Suprapubic skin (tissue), 4 donors: ENCODE data around the gene KRTAP4-4. TPM values are rescaled to one million over a fixed set of nuclear protein-coding genes. Genes with fewer than 3 reads are reported as not detected.
"Not testable (repeated sequence)": the region's sequence is repeated elsewhere in the genome, so short reads cannot be mapped to it uniquely, and the experiment has no call there.

Source experiments
- DNase-seq, 2 donors: peaks; one replicate each; pipeline ENCODE4 v3.0.0-alpha.2; 2019; ENCODE audit warnings: low spot score in 2 of 2
- H3K27ac ChIP-seq: fragments of 200-600 bp; sonication (generic); one replicate; pipeline ENCODE4 v1.5.1; 2019
- H3K27me3 ChIP-seq: fragments of 200-600 bp; sonication (generic); one replicate; pipeline ENCODE4 v1.5.1; 2019
- H3K36me3 ChIP-seq: fragments of 200-600 bp; sonication (generic); one replicate; pipeline ENCODE4 v1.5.1; 2019
- H3K4me1 ChIP-seq: fragments of 200-600 bp; sonication (generic); one replicate; pipeline ENCODE4 v1.5.1; 2019
- H3K4me3 ChIP-seq: fragments of 200-600 bp; sonication (generic); one replicate; pipeline ENCODE4 v1.5.1; 2019; ENCODE audit warnings: mild to moderate bottlenecking
- H3K9me3 ChIP-seq: fragments of 200-600 bp; sonication (generic); one replicate; pipeline ENCODE4 v1.5.1; 2019
- EP300 ChIP-seq: sonication (generic); formaldehyde crosslinking; IDR thresholded peaks from one replicate; pipeline ENCODE4 v1.6.1; 2017; ENCODE audit warnings: antibody characterized with exemption
- POLR2A ChIP-seq, 2 donors: fragments of 450-650 bp; IDR thresholded peaks; one replicate each; pipeline ENCODE4 v1.6.1; 2017; ENCODE audit warnings: antibody characterized with exemption in 2 of 2, mild to moderate bottlenecking in 2 of 2, moderate library complexity in 2 of 2
- POLR2AphosphoS5 ChIP-seq, 3 donors: sonication (generic); formaldehyde crosslinking; IDR thresholded peaks; one replicate each; pipeline ENCODE4 v1.6.1; 2017; ENCODE audit warnings: antibody characterized with exemption in 3 of 3
- WGBS: methylation state at CpG from one replicate; pipeline ENCODE4 v1.1.5; 2018; 5-methylcytosine and 5-hydroxymethylcytosine counted together
- total RNA-seq, 4 donors: library from RNA; depleted of rRNA; stranded (reverse); fragments of >200 nt; gene quantifications; one replicate each; pipeline ENCODE4 v1.1.0, GENCODE V29; 2016
- TF ChIP-seq, protein P1 (sequence below), 2 donors: fragments of 200-600 bp in 1 of 2; fragments of 450-650 bp in 1 of 2; sonication (generic) in 1 of 2; IDR thresholded peaks; one replicate each; pipeline ENCODE4 v1.5.1; 2016 to 2019; ENCODE audit warnings: antibody characterized with exemption in 2 of 2, mild to moderate bottlenecking in 1 of 2, moderate library complexity in 1 of 2

KRTAP4-4 gene
- total RNA-seq, 4 donors from 2014 or later: 7.7 to 81.7 (median 24.6) TPM; not detected in 1

DNA sequence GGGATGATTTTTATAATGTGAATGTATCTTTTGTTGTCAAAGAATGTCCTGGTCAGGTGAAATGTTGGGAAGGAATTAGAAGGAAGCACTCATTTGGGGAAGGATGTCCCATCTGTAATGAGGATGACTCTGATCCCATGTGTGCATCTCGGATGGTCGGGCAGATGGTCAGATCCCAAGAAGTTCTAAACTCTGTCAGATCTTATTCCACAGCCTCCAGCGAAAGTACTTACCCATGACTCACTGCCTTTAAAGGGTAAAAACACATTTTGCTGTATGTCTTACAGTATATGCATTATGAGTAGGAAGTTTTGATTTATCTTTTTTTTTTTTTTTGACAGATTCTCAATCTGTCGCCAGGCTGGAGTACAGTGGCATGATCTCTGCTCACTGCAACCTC is 41.8 kb downstream of the KRTAP4-4 start:
- TF ChIP-seq EP300 (no peak), POLR2AphosphoS5 (IDR thresholded peaks at IDR 0.05) (no peak)
- no peak for DNase-seq
- 59% methylated on average over 4 of the region's 4 CpGs for WGBS
- Histone ChIP-seq H3K4me3 (no peak overlapping the region), H3K27ac (no peak overlapping the region), H3K4me1 (no peaks in the 10 kb centered on the region), H3K9me3 (no peaks in the 10 kb centered on the region), H3K36me3 (no peaks in the 10 kb centered on the region), H3K27me3 (peaks cover 9% of the 10 kb centered on the region)

DNA sequence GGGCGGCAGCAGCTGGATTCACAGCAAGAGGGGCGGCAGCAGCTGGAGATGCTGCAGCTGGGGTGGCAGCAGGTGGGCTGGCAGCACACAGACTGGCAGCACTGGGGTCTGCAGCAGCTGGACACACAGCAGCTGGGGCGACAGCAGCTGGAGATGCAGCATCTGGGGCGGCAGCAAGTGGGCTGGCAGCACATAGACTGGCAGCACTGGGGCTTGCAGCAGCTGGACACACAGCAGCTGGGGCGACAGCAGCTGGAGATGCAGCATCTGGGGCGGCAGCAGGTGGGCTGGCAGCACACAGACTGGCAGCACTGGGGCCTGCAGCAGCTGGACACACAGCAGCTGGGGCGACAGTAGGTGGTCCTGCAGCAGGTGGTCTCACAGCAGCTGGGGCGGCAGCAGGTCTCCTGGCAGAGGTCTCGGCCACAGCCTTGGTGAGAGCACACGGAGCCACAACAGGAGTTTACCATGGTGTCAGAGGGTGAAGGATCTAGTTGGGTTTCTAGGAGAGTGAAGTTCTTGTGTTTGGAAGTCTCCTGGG is 42.6 kb downstream of the KRTAP4-4 start, which contains the start of gene KRTAP4-11:
Gene KRTAP4-11 (minus strand): TSS at position 528 of the 541 bp plus-strand sequence. CDS start 58 bp downstream, at position 470.
- H3K4me1 ChIP-seq, H3K4me3 ChIP-seq, H3K9me3 ChIP-seq, DNase-seq, H3K27me3 ChIP-seq, H3K36me3 ChIP-seq, H3K27ac ChIP-seq: not testable (repeated sequence)
- WGBS: 76% methylated on average over 8 of the region's 10 CpGs

DNA sequence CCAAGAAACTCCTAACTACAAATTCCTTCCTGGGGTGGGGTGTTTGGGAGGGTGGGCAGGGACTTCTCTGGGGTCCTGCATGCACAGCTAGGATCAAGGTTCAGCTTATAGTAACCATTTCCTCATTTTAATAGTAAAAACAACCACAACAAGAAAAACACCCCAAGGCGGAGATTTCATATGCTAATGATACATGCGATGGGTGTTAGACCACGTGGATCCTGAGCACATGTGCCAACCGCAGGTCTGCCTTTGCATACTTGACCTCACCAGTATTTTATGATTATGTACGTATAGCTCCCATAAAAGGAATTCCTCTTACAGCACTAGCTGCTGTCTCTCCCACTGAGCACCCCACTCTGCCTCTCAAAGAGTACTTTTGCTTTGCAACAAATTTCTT is 44.3 kb downstream of the KRTAP4-4 start:
- TF ChIP-seq EP300 (no peak), POLR2A (IDR thresholded peaks at IDR 0.05) (no peak), POLR2AphosphoS5 (IDR thresholded peaks at IDR 0.05) (no peak)
- TF ChIP-seq, protein P1, sequence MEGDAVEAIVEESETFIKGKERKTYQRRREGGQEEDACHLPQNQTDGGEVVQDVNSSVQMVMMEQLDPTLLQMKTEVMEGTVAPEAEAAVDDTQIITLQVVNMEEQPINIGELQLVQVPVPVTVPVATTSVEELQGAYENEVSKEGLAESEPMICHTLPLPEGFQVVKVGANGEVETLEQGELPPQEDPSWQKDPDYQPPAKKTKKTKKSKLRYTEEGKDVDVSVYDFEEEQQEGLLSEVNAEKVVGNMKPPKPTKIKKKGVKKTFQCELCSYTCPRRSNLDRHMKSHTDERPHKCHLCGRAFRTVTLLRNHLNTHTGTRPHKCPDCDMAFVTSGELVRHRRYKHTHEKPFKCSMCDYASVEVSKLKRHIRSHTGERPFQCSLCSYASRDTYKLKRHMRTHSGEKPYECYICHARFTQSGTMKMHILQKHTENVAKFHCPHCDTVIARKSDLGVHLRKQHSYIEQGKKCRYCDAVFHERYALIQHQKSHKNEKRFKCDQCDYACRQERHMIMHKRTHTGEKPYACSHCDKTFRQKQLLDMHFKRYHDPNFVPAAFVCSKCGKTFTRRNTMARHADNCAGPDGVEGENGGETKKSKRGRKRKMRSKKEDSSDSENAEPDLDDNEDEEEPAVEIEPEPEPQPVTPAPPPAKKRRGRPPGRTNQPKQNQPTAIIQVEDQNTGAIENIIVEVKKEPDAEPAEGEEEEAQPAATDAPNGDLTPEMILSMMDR (IDR thresholded peaks at IDR 0.05): no peak
- Histone ChIP-seq H3K27ac (no peak overlapping the region), H3K4me3 (no peak overlapping the region), H3K9me3 (no peaks in the 10 kb centered on the region), H3K27me3 (peaks cover 9% of the 10 kb centered on the region), H3K36me3 (no peaks in the 10 kb centered on the region), H3K4me1 (no peaks in the 10 kb centered on the region)
- no peak for DNase-seq
- 23% methylated on average over 4 of the region's 5 CpGs for WGBS

DNA sequence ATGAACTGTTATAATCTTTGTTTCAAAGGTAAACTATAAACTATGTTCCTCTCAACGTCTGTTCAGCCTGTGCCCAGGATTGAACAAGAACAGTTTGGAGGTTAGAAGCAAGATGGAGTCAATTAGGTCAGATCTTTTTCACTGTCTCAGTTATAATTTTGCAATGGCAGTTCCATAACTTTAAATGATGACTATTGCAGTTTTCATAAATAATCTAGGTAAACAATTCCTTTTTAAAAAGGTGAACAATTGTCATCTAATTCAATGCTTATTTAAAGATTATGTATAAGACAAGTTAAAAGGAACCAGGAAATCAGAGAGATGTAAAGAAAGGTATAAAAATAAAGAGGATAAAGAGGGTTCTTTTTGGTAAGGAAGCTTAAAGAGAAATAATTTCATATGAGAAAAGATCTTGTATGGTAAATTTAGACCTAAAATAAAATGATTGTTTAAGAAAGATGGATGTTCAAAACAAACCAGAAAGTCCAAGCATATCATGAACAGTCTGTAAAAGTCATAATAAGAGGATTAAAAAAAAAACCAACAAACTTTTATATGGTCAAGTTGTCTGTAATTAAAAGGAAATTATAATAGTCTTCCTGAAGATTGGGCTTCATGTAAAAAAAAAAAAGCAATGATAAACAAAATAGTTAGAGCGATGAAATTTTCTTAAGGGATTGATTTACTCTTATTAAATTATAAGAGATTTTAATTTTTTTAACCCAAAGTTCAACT is 49.2 kb downstream of the KRTAP4-4 start:
- no peak for DNase-seq
- Histone ChIP-seq H3K27ac (no peak overlapping the region), H3K4me1 (no peaks in the 10 kb centered on the region), H3K36me3 (no peaks in the 10 kb centered on the region), H3K4me3 (no peak overlapping the region), H3K9me3 (no peaks in the 10 kb centered on the region), H3K27me3 (peaks cover 5% of the 10 kb centered on the region)
- TF ChIP-seq, protein P1 (IDR thresholded peaks at IDR 0.05): no peak
- TF ChIP-seq POLR2A (IDR thresholded peaks at IDR 0.05): no peak
- TF ChIP-seq POLR2AphosphoS5 (IDR thresholded peaks at IDR 0.05): no peak
- TF ChIP-seq EP300: no peak
- 84% methylated on average over 2 of the region's 2 CpGs for WGBS

Other genes starting within 250 kb of the KRTAP4-4 start
- 100 to 1,000 TPM in 3 of 4 donors, 10 to 100 TPM in 1; 84.6 to 310 (median 217) TPM for gene KRT23, start 223.1 kb downstream of the KRTAP4-4 start, total RNA-seq
- 10 to 100 TPM in 1 of 4 donors, 1 to 10 TPM in 1, not detected in 2; 2.5 to 13.3 TPM for gene KRT39, start 193.8 kb downstream of the KRTAP4-4 start, total RNA-seq
- gene KRT40, start 176.4 kb downstream of the KRTAP4-4 start, total RNA-seq: 10 to 100 TPM in 1 of 4 donors, 1 to 10 TPM in 1, under 1 TPM in 1, not detected in 1; 0.98 to 12.5 (median 3.9) TPM
- gene KRTAP3-3, start 166.6 kb downstream of the KRTAP4-4 start, total RNA-seq: 10 to 100 TPM in 1 of 4 donors, 1 to 10 TPM in 1, not detected in 2; 2.8 to 22.9 TPM
- gene KRTAP3-2, start 160.8 kb downstream of the KRTAP4-4 start, total RNA-seq: 10 to 100 TPM in 2 of 4 donors, 1 to 10 TPM in 1, not detected in 1; 8.0 to 42.6 (median 23.7) TPM
- 10 to 100 TPM in 2 of 4 donors, 1 to 10 TPM in 1, not detected in 1; 5.6 to 95.2 (median 15.5) TPM for gene KRTAP3-1, start 151.6 kb downstream of the KRTAP4-4 start, total RNA-seq
- gene KRTAP1-5, start 133.5 kb downstream of the KRTAP4-4 start, total RNA-seq: 100 to 1,000 TPM in 1 of 4 donors, 10 to 100 TPM in 2, 1 to 10 TPM in 1; 1.6 to 199 (median 40.4) TPM
- gene KRTAP1-4, start 130.6 kb downstream of the KRTAP4-4 start, total RNA-seq: 1 to 10 TPM in 1 of 4 donors, not detected in 3; 3.2 TPM
- 100 to 1,000 TPM in 1 of 4 donors, 10 to 100 TPM in 2, not detected in 1; 10.7 to 140 (median 28.7) TPM for gene KRTAP1-3, start 125.9 kb downstream of the KRTAP4-4 start, total RNA-seq
- gene KRTAP1-1, start 119.3 kb downstream of the KRTAP4-4 start, total RNA-seq: 100 to 1,000 TPM in 1 of 4 donors, 10 to 100 TPM in 1, 1 to 10 TPM in 1, not detected in 1; 9.9 to 165 (median 46.0) TPM
- 100 to 1,000 TPM in 1 of 4 donors, 10 to 100 TPM in 2, not detected in 1; 20.1 to 128 (median 37.2) TPM for gene KRTAP2-1, start 113.4 kb downstream of the KRTAP4-4 start, total RNA-seq
- 10 to 100 TPM in 2 of 4 donors, 1 to 10 TPM in 1, not detected in 1; 8.2 to 41.6 (median 25.3) TPM for gene KRTAP2-2, start 105.5 kb downstream of the KRTAP4-4 start, total RNA-seq
- 10 to 100 TPM in 1 of 4 donors, under 1 TPM in 1, not detected in 2; 0.64 to 10.8 TPM for gene KRTAP2-3, start 100.6 kb downstream of the KRTAP4-4 start, total RNA-seq
- 10 to 100 TPM in 2 of 4 donors, 1 to 10 TPM in 1, not detected in 1; 6.5 to 76.9 (median 13.4) TPM for gene KRTAP2-4, start 94.9 kb downstream of the KRTAP4-4 start, total RNA-seq
- 10 to 100 TPM in 1 of 4 donors, 1 to 10 TPM in 2, not detected in 1; 7.9 to 50.0 (median 8.5) TPM for gene KRTAP4-7, start 76.6 kb downstream of the KRTAP4-4 start, total RNA-seq
- gene KRTAP4-8, start 62.6 kb downstream of the KRTAP4-4 start, total RNA-seq: 10 to 100 TPM in 2 of 4 donors, 1 to 10 TPM in 1, not detected in 1; 4.4 to 15.2 (median 13.6) TPM
- not detected for gene KRTAP4-16, start 58.5 kb downstream of the KRTAP4-4 start, total RNA-seq
- gene KRTAP4-9, start 55.4 kb downstream of the KRTAP4-4 start, total RNA-seq: 10 to 100 TPM in 3 of 4 donors, not detected in 1; 10.1 to 58.8 (median 13.1) TPM
- 10 to 100 TPM in 1 of 4 donors, 1 to 10 TPM in 2, not detected in 1; 4.3 to 23.4 (median 5.6) TPM for gene KRTAP4-11, start 42.4 kb downstream of the KRTAP4-4 start, total RNA-seq
- 10 to 100 TPM in 1 of 4 donors, 1 to 10 TPM in 2, not detected in 1; 6.1 to 54.5 (median 8.3) TPM for gene KRTAP4-12, start 36.6 kb downstream of the KRTAP4-4 start, total RNA-seq
- 10 to 100 TPM in 2 of 4 donors, 1 to 10 TPM in 1, not detected in 1; 9.0 to 45.0 (median 13.0) TPM for gene KRTAP4-6, start 20.2 kb downstream of the KRTAP4-4 start, total RNA-seq
- gene KRTAP4-5, start 10.9 kb downstream of the KRTAP4-4 start, total RNA-seq: 10 to 100 TPM in 1 of 4 donors, 1 to 10 TPM in 2, not detected in 1; 1.1 to 19.2 (median 2.2) TPM
- 10 to 100 TPM in 2 of 4 donors, 1 to 10 TPM in 1, not detected in 1; 9.0 to 35.4 (median 16.4) TPM for gene KRTAP4-3, start 7.5 kb upstream of the KRTAP4-4 start, total RNA-seq
- 10 to 100 TPM in 3 of 4 donors, not detected in 1; 16.1 to 86.3 (median 16.3) TPM for gene KRTAP4-2, start 17.5 kb upstream of the KRTAP4-4 start, total RNA-seq
- gene KRTAP4-1, start 24.2 kb upstream of the KRTAP4-4 start, total RNA-seq: 10 to 100 TPM in 2 of 4 donors, 1 to 10 TPM in 1, not detected in 1; 4.2 to 51.7 (median 16.7) TPM
- 1 to 10 TPM in 1 of 4 donors, not detected in 3; 1.1 TPM for gene KRTAP9-1, start 29.1 kb upstream of the KRTAP4-4 start, total RNA-seq
- gene KRTAP9-2, start 65.9 kb upstream of the KRTAP4-4 start, total RNA-seq: 100 to 1,000 TPM in 1 of 4 donors, 10 to 100 TPM in 2, not detected in 1; 36.3 to 127 (median 60.8) TPM
- 100 to 1,000 TPM in 1 of 4 donors, 10 to 100 TPM in 2, not detected in 1; 29.0 to 178 (median 61.4) TPM for gene KRTAP9-3, start 71.7 kb upstream of the KRTAP4-4 start, total RNA-seq
- gene KRTAP9-8, start 77.3 kb upstream of the KRTAP4-4 start, total RNA-seq: 10 to 100 TPM in 3 of 4 donors, not detected in 1; 27.1 to 89.8 (median 46.6) TPM
- 100 to 1,000 TPM in 1 of 4 donors, 10 to 100 TPM in 2, not detected in 1; 18.8 to 103 (median 50.1) TPM for gene KRTAP9-4, start 88.9 kb upstream of the KRTAP4-4 start, total RNA-seq
- gene KRTAP9-9, start 94.6 kb upstream of the KRTAP4-4 start, total RNA-seq: 10 to 100 TPM in 3 of 4 donors, not detected in 1; 14.3 to 53.1 (median 23.9) TPM
- 1 to 10 TPM in 1 of 4 donors, under 1 TPM in 1, not detected in 2; 0.52 to 7.1 TPM for gene KRTAP9-6, start 104.6 kb upstream of the KRTAP4-4 start, total RNA-seq
- gene KRTAP9-7, start 115.0 kb upstream of the KRTAP4-4 start, total RNA-seq: 10 to 100 TPM in 1 of 4 donors, 1 to 10 TPM in 1, not detected in 2; 10.0 to 20.3 TPM
- gene KRTAP29-1, start 142.1 kb upstream of the KRTAP4-4 start, total RNA-seq: 1 to 10 TPM in 2 of 4 donors, under 1 TPM in 1, not detected in 1; 0.85 to 3.4 (median 2.2) TPM
- gene KRTAP16-1, start 148.6 kb upstream of the KRTAP4-4 start, total RNA-seq: 10 to 100 TPM in 1 of 4 donors, 1 to 10 TPM in 2, not detected in 1; 2.2 to 22.0 (median 4.0) TPM
- gene KRTAP17-1, start 155.0 kb upstream of the KRTAP4-4 start, total RNA-seq: 10 to 100 TPM in 2 of 4 donors, 1 to 10 TPM in 1, not detected in 1; 8.0 to 81.5 (median 24.2) TPM
- gene KRT33A, start 190.1 kb upstream of the KRTAP4-4 start, total RNA-seq: 100 to 1,000 TPM in 1 of 4 donors, 10 to 100 TPM in 1, 1 to 10 TPM in 2; 1.2 to 144 (median 8.3) TPM
- gene KRT33B, start 209.1 kb upstream of the KRTAP4-4 start, total RNA-seq: 100 to 1,000 TPM in 1 of 4 donors, 10 to 100 TPM in 2, not detected in 1; 10.7 to 194 (median 27.9) TPM
- 100 to 1,000 TPM in 1 of 4 donors, 10 to 100 TPM in 2, under 1 TPM in 1; 0.56 to 117 (median 22.2) TPM for gene KRT34, start 221.6 kb upstream of the KRTAP4-4 start, total RNA-seq
- 100 to 1,000 TPM in 1 of 4 donors, 10 to 100 TPM in 3; 38.5 to 618 (median 84.8) TPM for gene KRT31, start 236.9 kb upstream of the KRTAP4-4 start, total RNA-seq